Natural killer cell (primary cell): ENCODE measurements around the gene RAC2. TPM values are rescaled to one million over a fixed set of nuclear protein-coding genes. Genes with fewer than 3 reads are reported as not detected.

Source experiments
- ATAC-seq, 3 donors: fragments of 150-1000 bp in 2 of 3; fragments of 200-7000 bp in 1 of 3; cut with Tn5 transposase; 1 replicate in 1 of 3; 2 replicates in 2 of 3; pipeline ENCODE4 v1.10.0; 2021; ENCODE audit warnings: mild to moderate bottlenecking in 2 of 3, moderate library complexity in 2 of 3
- DNase-seq, 2 donors: peaks; one replicate each; pipeline versions ENCODE4 v3.0.0 to v3.0.0-alpha.2; 2013 to 2021; ENCODE audit warnings: mixed read lengths in 1 of 2
- H3K27ac ChIP-seq: one replicate; pipeline ENCODE4 v1.5.1; 2013; ENCODE audit warnings: mild to moderate bottlenecking, low read length
- H3K27me3 ChIP-seq: one replicate; pipeline ENCODE4 v1.6.1; 2013; ENCODE audit warnings: low read length; ENCODE audit not compliant: control insufficient read depth, insufficient read depth
- H3K36me3 ChIP-seq: one replicate; pipeline ENCODE4 v1.6.1; 2013; ENCODE audit warnings: low read length; ENCODE audit not compliant: control insufficient read depth, insufficient read depth
- H3K4me1 ChIP-seq: one replicate; pipeline ENCODE4 v1.6.1; 2013; ENCODE audit warnings: low read length; ENCODE audit not compliant: control insufficient read depth, insufficient read depth
- H3K4me3 ChIP-seq: one replicate; pipeline ENCODE4 v1.5.1; 2013; ENCODE audit warnings: low read length
- H3K9me3 ChIP-seq: one replicate; pipeline ENCODE4 v1.6.1; 2013; ENCODE audit warnings: low read length; ENCODE audit not compliant: control insufficient read depth, insufficient read depth
- H3K27ac Mint-ChIP-seq, 2 donors: one replicate each; pipeline ENCODE4 v1.8.0; 2022; ENCODE audit warnings: mild to moderate bottlenecking in 2 of 2, mixed read lengths in 2 of 2, moderate library complexity in 1 of 2
- H3K27me3 Mint-ChIP-seq, 2 donors: one replicate each; pipeline ENCODE4 v1.8.0; 2022; ENCODE audit warnings: low read depth in 2 of 2, mixed read lengths in 2 of 2
- H3K36me3 Mint-ChIP-seq: one replicate; pipeline ENCODE4 v1.8.0; 2022; ENCODE audit warnings: mixed read lengths
- H3K4me1 Mint-ChIP-seq, 2 donors: one replicate each; pipeline ENCODE4 v1.8.0; 2022; ENCODE audit warnings: mixed read lengths in 2 of 2
- H3K4me3 Mint-ChIP-seq: one replicate; pipeline ENCODE4 v1.8.0; 2022; ENCODE audit warnings: mild to moderate bottlenecking, moderate library complexity, mixed read lengths
- H3K9me3 Mint-ChIP-seq, 2 donors: one replicate each; pipeline ENCODE4 v1.8.0; 2022; ENCODE audit warnings: mixed read lengths in 2 of 2
- WGBS: methylation state at CpG from one replicate; pipeline ENCODE4 v1.1.7; 2013; ENCODE audit warnings: missing lambda C conversion rate; ENCODE audit not compliant: insufficient coverage; 5-methylcytosine and 5-hydroxymethylcytosine counted together
- intact Hi-C: fragments of 100-400 bp; cut with micrococcal nuclease; formaldehyde crosslinking; loops from one replicate; pipeline ENCODE4 v1.14.2; 2022
- total RNA-seq, 4 donors: library from RNA; stranded (reverse); fragments of 120-200 nt in 1 of 4; gene quantifications; one replicate each; pipeline versions ENCODE4 v1.2.3 to v1.2.4, GENCODE V29; 2013 to 2022
- TF ChIP-seq, protein P1 (sequence below): fragments of 200-600 bp; IDR thresholded peaks from one replicate; pipeline ENCODE4 v1.8.0; 2022; ENCODE audit warnings: antibody characterized with exemption

RAC2 gene
- total RNA-seq, 3 donors from 2014 or later (not counting 1 experiment from before 2014, with no cell fraction given) = 647 to 744 (median 741) TPM

DNA sequence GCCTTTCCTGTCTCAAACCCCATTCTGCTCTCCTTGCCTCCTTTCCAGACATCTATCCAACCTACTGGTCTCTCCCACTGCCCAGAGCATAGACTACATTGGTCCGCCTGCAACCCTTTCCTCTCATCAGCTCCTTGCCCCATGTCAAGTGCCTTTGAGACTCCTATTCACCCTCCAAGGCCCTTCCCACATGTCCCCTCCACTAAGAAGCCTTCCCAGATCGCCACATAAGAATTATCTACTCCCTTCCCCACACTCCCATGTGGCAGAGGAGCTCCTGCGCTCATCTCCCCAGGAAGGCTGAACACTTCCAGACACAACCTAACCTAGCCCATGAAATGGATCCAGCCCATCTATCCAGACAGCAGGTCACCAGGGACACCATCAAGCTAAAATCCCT lies 66.3 kb downstream of the RAC2 start:
- Mint-ChIP-seq H3K27ac (peak overlapping the region in 1 of 2 donors; percentile 88), H3K9me3 (no peaks in the 10 kb centered on the region), H3K4me1 (peaks cover 21 to 34% of the 10 kb centered on the region in 2 donors), H3K27me3 (peaks cover 0 to 4% of the 10 kb centered on the region in 2 donors), H3K4me3 (no peak overlapping the region), H3K36me3 (no peaks in the 10 kb centered on the region)
- Histone ChIP-seq H3K4me1 (peaks cover 40% of the 10 kb centered on the region), H3K27ac (no peak overlapping the region), H3K4me3 (no peak overlapping the region), H3K27me3 (no peaks in the 10 kb centered on the region), H3K36me3 (no peaks in the 10 kb centered on the region), H3K9me3 (no peaks in the 10 kb centered on the region)
- ATAC-seq = no peak
- DNase-seq = no peak
- WGBS = 89% methylated on average over 3 of the region's 3 CpGs
- intact Hi-C loops = no loop called here
- TF ChIP-seq, protein P1, sequence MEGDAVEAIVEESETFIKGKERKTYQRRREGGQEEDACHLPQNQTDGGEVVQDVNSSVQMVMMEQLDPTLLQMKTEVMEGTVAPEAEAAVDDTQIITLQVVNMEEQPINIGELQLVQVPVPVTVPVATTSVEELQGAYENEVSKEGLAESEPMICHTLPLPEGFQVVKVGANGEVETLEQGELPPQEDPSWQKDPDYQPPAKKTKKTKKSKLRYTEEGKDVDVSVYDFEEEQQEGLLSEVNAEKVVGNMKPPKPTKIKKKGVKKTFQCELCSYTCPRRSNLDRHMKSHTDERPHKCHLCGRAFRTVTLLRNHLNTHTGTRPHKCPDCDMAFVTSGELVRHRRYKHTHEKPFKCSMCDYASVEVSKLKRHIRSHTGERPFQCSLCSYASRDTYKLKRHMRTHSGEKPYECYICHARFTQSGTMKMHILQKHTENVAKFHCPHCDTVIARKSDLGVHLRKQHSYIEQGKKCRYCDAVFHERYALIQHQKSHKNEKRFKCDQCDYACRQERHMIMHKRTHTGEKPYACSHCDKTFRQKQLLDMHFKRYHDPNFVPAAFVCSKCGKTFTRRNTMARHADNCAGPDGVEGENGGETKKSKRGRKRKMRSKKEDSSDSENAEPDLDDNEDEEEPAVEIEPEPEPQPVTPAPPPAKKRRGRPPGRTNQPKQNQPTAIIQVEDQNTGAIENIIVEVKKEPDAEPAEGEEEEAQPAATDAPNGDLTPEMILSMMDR = no peak

DNA sequence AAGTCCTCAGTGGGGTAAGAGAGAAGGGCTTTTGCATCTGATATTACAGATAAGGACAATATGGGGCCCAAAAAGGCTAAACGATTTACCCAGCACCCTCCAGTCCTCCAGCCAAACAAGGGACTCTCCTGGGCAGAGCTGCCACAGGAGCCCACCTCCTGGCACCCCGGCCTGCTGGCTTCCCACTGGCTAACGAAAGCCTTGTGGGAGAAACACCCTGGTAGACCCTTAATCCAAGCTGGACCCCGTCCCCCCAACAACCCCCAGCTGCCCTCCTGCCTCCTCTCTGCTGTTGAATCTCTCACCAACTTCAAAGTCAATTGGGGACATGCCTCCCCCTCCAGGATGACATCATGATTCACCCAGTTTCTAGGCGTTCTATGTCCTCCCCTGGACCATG lies 66.8 kb downstream of the RAC2 start:
- H3K36me3 Mint-ChIP-seq = no peaks in the 10 kb centered on the region
- H3K4me3 Mint-ChIP-seq = no peak overlapping the region
- ATAC-seq = no peak
- H3K4me1 ChIP-seq = peaks cover 37% of the 10 kb centered on the region
- no peaks in the 10 kb centered on the region for H3K9me3 ChIP-seq
- intact Hi-C loops = no loop called here
- H3K27me3 ChIP-seq = no peaks in the 10 kb centered on the region
- H3K27ac Mint-ChIP-seq = peak overlapping the region in 1 of 2 donors; percentile 88
- H3K27me3 Mint-ChIP-seq = peaks cover 0 to 4% of the 10 kb centered on the region in 2 donors
- H3K9me3 Mint-ChIP-seq = no peaks in the 10 kb centered on the region
- no peak for DNase-seq
- TF ChIP-seq, protein P1 = no peak
- H3K36me3 ChIP-seq = no peaks in the 10 kb centered on the region
- H3K4me3 ChIP-seq = no peak overlapping the region
- H3K27ac ChIP-seq = no peak overlapping the region
- peaks cover 21 to 34% of the 10 kb centered on the region in 2 donors for H3K4me1 Mint-ChIP-seq
- 72% methylated on average over 5 of the region's 5 CpGs for WGBS

DNA sequence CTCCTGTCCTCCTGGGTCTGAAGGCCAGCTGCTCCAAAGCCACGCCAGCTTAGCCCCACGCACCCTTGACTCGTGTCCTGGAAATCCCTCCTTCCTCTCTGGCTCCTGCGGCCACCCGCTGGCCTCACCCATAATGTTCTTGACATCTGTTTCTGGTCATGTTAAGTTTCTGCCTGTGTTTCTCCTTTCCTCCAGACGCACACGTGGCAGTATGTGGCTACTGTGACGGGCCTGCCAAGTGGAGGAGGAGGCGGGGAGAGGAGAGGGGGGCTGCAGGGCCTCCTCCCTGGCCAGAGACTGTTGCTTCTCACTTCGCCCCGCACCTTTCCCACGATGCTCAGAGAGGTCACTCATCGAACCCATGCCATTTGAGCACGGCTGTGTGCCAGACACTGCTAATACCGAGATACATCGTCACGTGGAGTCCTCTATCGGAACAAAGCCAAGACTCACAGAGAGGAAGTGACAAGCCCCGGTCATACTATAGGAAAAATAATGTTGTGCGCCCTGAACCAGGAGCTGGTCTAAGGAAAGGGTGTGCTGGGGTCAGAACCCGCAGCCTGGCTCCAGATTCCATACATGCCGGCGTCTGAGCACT lies 67.5 kb downstream of the RAC2 start:
- no peaks in the 10 kb centered on the region for H3K9me3 ChIP-seq
- no peaks in the 10 kb centered on the region for H3K36me3 ChIP-seq
- H3K27me3 ChIP-seq = no peaks in the 10 kb centered on the region
- H3K27ac ChIP-seq = peak overlapping the region; percentile 5
- ATAC-seq (peak; percentile 56 to 82 (median 80)), DNase-seq (peak in 1 of 2 donors; percentile 32)
- TF ChIP-seq, protein P1 = no peak
- no peak overlapping the region for H3K4me3 ChIP-seq
- intact Hi-C loops = no loop called here
- 22% methylated on average over 23 of the region's 23 CpGs for WGBS
- Mint-ChIP-seq H3K4me3 (peak overlapping the region; percentile 68), H3K27me3 (peaks cover 0 to 4% of the 10 kb centered on the region in 2 donors), H3K9me3 (no peaks in the 10 kb centered on the region), H3K36me3 (no peaks in the 10 kb centered on the region), H3K4me1 (peaks cover 21 to 34% of the 10 kb centered on the region in 2 donors), H3K27ac (peak overlapping the region in 1 of 2 donors; percentile 88)
- H3K4me1 ChIP-seq = peaks cover 37% of the 10 kb centered on the region
